WTC11 (cell line): Measurements from ENCODE around the gene CACNB3. TPM values are rescaled to one million over a fixed set of nuclear protein-coding genes. Genes with fewer than 3 reads are reported as not detected.

Experiments used
- ATAC-seq: fragments of 200-7000 bp; cut with Tn5 transposase; 2 replicates; pipeline ENCODE4 v1.10.0; 2021; ENCODE audit warnings: mild to moderate bottlenecking, moderate library complexity
- CTCF ChIA-PET: fragments of 300-600 bp; sonication (Branson Sonifier 250); formaldehyde crosslinking; loops from one replicate; lab custom pipeline; 2021; ENCODE audit warnings: antibody characterized with exemption; lab: Charles Lee
- POLR2A ChIA-PET: fragments of 350-600 bp; sonication (Branson Sonifier 250); formaldehyde crosslinking; loops from one replicate; lab custom pipeline; 2021; ENCODE audit warnings: antibody characterized with exemption; lab: Charles Lee
- DNase-seq: peaks from one replicate; pipeline ENCODE4 v3.0.0; 2021; ENCODE audit warnings: low spot score
- H3K27ac Mint-ChIP-seq: 2 replicates; pipeline ENCODE4 v1.8.0; 2021; ENCODE audit warnings: mixed read lengths
- H3K27me3 Mint-ChIP-seq: 2 replicates; pipeline ENCODE4 v1.8.0; 2021; ENCODE audit warnings: low read depth, mild to moderate bottlenecking, moderate library complexity, mixed read lengths
- H3K36me3 Mint-ChIP-seq: 2 replicates; pipeline ENCODE4 v1.8.0; 2021; ENCODE audit warnings: mixed read lengths
- H3K4me1 Mint-ChIP-seq: 2 replicates; pipeline ENCODE4 v1.8.0; 2022; ENCODE audit warnings: mixed read lengths
- H3K4me3 Mint-ChIP-seq: 2 replicates; pipeline ENCODE4 v1.8.0; 2021; ENCODE audit warnings: mild to moderate bottlenecking, moderate library complexity, mixed read lengths
- H3K9me3 Mint-ChIP-seq: 2 replicates; pipeline ENCODE4 v1.8.0; 2021; ENCODE audit warnings: mixed read lengths
- CBFB ChIP-seq: sonication (generic); formaldehyde crosslinking; IDR thresholded peaks from 2 replicates; pipeline ENCODE4 v1.8.1; 2022; ENCODE audit warnings: mild to moderate bottlenecking, low read depth, missing genetic modification reagents
- FOXJ3 ChIP-seq: sonication (generic); formaldehyde crosslinking; IDR thresholded peaks from 2 replicates; pipeline ENCODE4 v1.9.0; 2021; ENCODE audit warnings: missing genetic modification reagents, mild to moderate bottlenecking, borderline replicate concordance
- FOXP1 ChIP-seq: sonication (generic); formaldehyde crosslinking; IDR thresholded peaks from 2 replicates; pipeline ENCODE4 v1.8.0; 2022; ENCODE audit warnings: missing genetic modification reagents, mild to moderate bottlenecking, moderate library complexity, borderline replicate concordance
- JUN ChIP-seq: sonication (generic); formaldehyde crosslinking; IDR thresholded peaks from 2 replicates; pipeline ENCODE4 v1.8.0; 2023; ENCODE audit warnings: mild to moderate bottlenecking, missing genetic modification reagents
- MXD4 ChIP-seq: fragments of 250-450 bp; sonication (Bioruptor Pico); IDR thresholded peaks from 2 replicates; pipeline ENCODE4 v1.8.0; 2021; ENCODE audit warnings: mild to moderate bottlenecking, moderate library complexity, borderline replicate concordance
- MYBL2 ChIP-seq: sonication (generic); formaldehyde crosslinking; IDR thresholded peaks from 2 replicates; pipeline ENCODE4 v1.8.1; 2023; ENCODE audit warnings: mild to moderate bottlenecking, moderate library complexity, missing genetic modification reagents
- PRRX2 ChIP-seq: fragments of 250-450 bp; sonication (Bioruptor Pico); IDR thresholded peaks from 2 replicates; pipeline ENCODE4 v1.8.0; 2021; ENCODE audit warnings: mild to moderate bottlenecking
- SMAD4 ChIP-seq: sonication (generic); formaldehyde crosslinking; IDR thresholded peaks from 2 replicates; pipeline ENCODE4 v1.8.0; 2022; ENCODE audit warnings: mild to moderate bottlenecking, missing genetic modification reagents
- TCF7 ChIP-seq: sonication (generic); formaldehyde crosslinking; IDR thresholded peaks from 2 replicates; pipeline ENCODE4 v1.8.0; 2022; ENCODE audit warnings: mild to moderate bottlenecking, low read depth, missing genetic modification reagents, moderate library complexity
- TEAD4 ChIP-seq: sonication (generic); formaldehyde crosslinking; IDR thresholded peaks from 2 replicates; pipeline ENCODE4 v1.8.0; 2022; ENCODE audit warnings: mild to moderate bottlenecking, missing genetic modification reagents
- TP53 ChIP-seq: sonication (generic); formaldehyde crosslinking; IDR thresholded peaks from 2 replicates; pipeline ENCODE4 v1.8.1; 2023; ENCODE audit warnings: mild to moderate bottlenecking, missing genetic modification reagents
- ZNF121 ChIP-seq: sonication (generic); formaldehyde crosslinking; IDR thresholded peaks from 2 replicates; pipeline ENCODE4 v1.8.0; 2023; ENCODE audit warnings: missing genetic modification reagents
- ZNF219 ChIP-seq: sonication (generic); formaldehyde crosslinking; IDR thresholded peaks from 2 replicates; pipeline ENCODE4 v1.8.0; 2023; ENCODE audit warnings: missing genetic modification reagents, mild to moderate bottlenecking, borderline replicate concordance
- ZNF232 ChIP-seq: sonication (generic); formaldehyde crosslinking; IDR thresholded peaks from 2 replicates; pipeline ENCODE4 v1.8.0; 2022; ENCODE audit warnings: mild to moderate bottlenecking, missing genetic modification reagents
- ZNF263 ChIP-seq: sonication (generic); formaldehyde crosslinking; IDR thresholded peaks from 2 replicates; pipeline ENCODE4 v1.8.1; 2022; ENCODE audit warnings: low read depth, mild to moderate bottlenecking, moderate library complexity, missing genetic modification reagents
- ZNF317 ChIP-seq: sonication (generic); formaldehyde crosslinking; IDR thresholded peaks from 2 replicates; pipeline ENCODE4 v1.8.1; 2023; ENCODE audit warnings: low read depth, mild to moderate bottlenecking, moderate library complexity, missing genetic modification reagents, borderline replicate concordance
- ZNF396 ChIP-seq: fragments of 250-450 bp; sonication (Bioruptor Pico); IDR thresholded peaks from 2 replicates; pipeline ENCODE4 v1.8.0; 2021; ENCODE audit warnings: mild to moderate bottlenecking, moderate library complexity, borderline replicate concordance
- total RNA-seq: library from RNA; stranded (reverse); gene quantifications from 3 replicates; pipeline ENCODE4 v1.2.3, GENCODE V29; 2021
- TF ChIP-seq, protein P1 (sequence below): sonication (generic); formaldehyde crosslinking; IDR thresholded peaks from 2 replicates; pipeline ENCODE4 v1.8.1; 2022; ENCODE audit warnings: low read depth, mild to moderate bottlenecking, moderate library complexity, missing genetic modification reagents, borderline replicate concordance
- TF ChIP-seq, protein P2 (sequence below): sonication (generic); formaldehyde crosslinking; IDR thresholded peaks from 2 replicates; pipeline ENCODE4 v1.8.0; 2023; ENCODE audit warnings: missing genetic modification reagents
- TF ChIP-seq, protein P3 (sequence below): sonication (generic); formaldehyde crosslinking; IDR thresholded peaks from 2 replicates; pipeline ENCODE4 v1.8.1; 2022; ENCODE audit warnings: low read depth, missing genetic modification reagents, borderline replicate concordance
- TF ChIP-seq, protein P4 (sequence below): fragments of 250-450 bp; sonication (Bioruptor Pico); IDR thresholded peaks from 2 replicates; pipeline ENCODE4 v1.9.0; 2021; ENCODE audit warnings: moderate library complexity, mild to moderate bottlenecking, inconsistent platforms, borderline replicate concordance
- TF ChIP-seq, protein P5 (sequence below): fragments of 250-450 bp; sonication (Bioruptor Pico); IDR thresholded peaks from 2 replicates; pipeline ENCODE4 v1.9.0; 2021; ENCODE audit warnings: mild to moderate bottlenecking
- TF ChIP-seq, protein P6 (sequence below): fragments of 250-450 bp; sonication (Bioruptor Pico); IDR thresholded peaks from 2 replicates; pipeline ENCODE4 v1.9.0; 2021; ENCODE audit warnings: mild to moderate bottlenecking

Gene CACNB3
- total RNA-seq, 1 experiment from 2014 or later, result 17.0 TPM

DNA sequence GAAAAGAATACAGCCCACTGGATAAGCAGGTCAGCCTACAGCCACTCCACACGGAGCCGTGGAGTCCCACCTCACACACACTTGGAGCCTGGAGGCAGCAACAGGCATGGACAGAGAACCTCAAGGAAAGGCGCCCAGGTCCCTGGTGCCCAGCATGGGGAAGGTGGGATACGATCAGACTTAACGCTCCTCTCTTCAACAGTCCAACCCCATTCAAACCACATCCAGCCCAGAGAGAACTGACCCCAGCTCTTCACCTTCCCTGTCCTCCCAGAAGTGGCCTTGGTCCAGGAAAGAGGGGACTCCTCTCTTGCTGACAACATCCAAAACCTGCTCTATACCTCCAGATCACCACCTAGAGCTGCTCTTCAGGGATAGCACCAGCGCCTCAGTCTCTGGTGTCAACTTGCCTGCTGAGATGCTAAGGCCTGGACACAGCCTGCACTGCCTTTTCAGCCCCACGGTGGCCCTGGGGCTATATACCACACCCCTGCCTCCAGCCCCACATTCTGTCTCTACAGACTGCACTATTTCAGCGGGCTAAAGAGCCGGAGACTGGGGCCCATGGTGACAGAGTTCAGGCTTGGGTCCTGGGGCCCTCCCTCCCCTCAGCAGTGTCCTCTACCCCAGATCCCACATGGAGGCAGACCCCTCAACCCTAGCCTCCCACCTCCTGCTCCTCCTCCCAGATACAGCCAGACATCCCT, 36.4 kb upstream of the CACNB3 start:
- CTCF ChIA-PET, result interaction anchor here (2.0 kb wide), 1 partner anchor 12 kb away, joined by 5 read pairs; no protein-coding TSS in a partner anchor
- Mint-ChIP-seq H3K9me3 (no peaks in the 10 kb centered on the region), H3K4me1 (peaks cover 18% of the 10 kb centered on the region), H3K36me3 (no peaks in the 10 kb centered on the region), H3K27ac (no peak overlapping the region), H3K4me3 (no peak overlapping the region), H3K27me3 (peaks cover 3% of the 10 kb centered on the region)
- POLR2A ChIA-PET, result no interaction called here
- DNase-seq, result no peak
- no peak for ATAC-seq
- TF ChIP-seq TCF7 (CRISPR knock-in tag) (no peak), TP53 (CRISPR knock-in tag) (no peak), CBFB (CRISPR knock-in tag) (no peak), SMAD4 (CRISPR knock-in tag) (no peak), ZNF263 (CRISPR knock-in tag) (no peak), ZNF396 (CRISPR knock-in tag) (no peak), JUN (CRISPR knock-in tag) (no peak), MXD4 (no peak), FOXP1 (CRISPR knock-in tag) (no peak), ZNF232 (CRISPR knock-in tag) (no peak), TEAD4 (no peak), ZNF317 (no peak), MYBL2 (CRISPR knock-in tag) (no peak)
- TF ChIP-seq, protein P1, sequence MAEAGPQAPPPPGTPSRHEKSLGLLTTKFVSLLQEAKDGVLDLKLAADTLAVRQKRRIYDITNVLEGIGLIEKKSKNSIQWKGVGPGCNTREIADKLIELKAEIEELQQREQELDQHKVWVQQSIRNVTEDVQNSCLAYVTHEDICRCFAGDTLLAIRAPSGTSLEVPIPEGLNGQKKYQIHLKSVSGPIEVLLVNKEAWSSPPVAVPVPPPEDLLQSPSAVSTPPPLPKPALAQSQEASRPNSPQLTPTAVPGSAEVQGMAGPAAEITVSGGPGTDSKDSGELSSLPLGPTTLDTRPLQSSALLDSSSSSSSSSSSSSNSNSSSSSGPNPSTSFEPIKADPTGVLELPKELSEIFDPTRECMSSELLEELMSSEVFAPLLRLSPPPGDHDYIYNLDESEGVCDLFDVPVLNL (CRISPR knock-in tag), result no peak
- TF ChIP-seq, protein P2, sequence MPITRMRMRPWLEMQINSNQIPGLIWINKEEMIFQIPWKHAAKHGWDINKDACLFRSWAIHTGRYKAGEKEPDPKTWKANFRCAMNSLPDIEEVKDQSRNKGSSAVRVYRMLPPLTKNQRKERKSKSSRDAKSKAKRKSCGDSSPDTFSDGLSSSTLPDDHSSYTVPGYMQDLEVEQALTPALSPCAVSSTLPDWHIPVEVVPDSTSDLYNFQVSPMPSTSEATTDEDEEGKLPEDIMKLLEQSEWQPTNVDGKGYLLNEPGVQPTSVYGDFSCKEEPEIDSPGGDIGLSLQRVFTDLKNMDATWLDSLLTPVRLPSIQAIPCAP (CRISPR knock-in tag), result no peak

DNA sequence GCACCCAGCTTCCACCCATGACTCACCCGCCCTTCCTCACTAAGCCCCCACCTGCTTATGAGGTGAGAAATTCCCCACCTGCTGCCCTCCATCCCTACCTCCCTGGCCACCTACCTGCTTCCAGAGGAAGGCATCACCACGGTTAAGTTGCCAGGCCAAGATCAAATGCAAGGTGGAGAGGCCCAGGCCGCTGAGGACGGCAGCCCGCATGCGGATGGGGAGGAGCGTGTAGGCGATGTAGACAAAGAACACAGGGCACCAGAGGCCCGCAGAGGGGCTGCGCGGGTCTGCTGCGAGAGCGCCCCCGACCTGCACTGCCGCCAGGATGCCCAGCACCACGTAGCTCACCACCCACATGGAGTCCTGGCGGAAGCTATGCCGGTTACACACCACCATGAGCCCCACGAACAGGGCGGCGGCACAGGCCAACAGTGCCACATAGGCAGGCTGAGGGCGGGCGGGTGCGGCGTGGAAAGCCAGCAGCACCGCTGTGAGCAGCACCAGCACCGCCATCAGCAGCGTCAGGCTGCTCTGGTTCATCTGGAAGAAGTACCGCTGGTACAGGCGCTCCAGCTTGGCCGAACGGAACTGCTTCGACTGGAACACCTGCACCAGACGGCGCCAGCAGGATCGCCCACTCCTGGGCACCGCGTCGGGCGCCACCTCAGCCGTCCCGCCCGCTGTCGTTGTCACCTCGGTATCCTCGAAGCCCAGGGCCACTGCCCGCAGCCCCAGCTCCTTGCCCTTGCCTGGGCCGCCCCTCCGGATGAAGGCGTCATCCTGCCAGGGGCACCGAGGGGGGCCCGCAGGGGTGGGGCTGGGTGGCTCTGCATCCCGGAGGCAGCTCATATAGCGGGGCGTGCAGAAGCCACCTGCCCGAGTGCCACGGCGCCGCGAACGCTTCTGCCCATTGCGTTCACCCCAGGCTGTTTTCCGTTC, 35.6 kb upstream of the CACNB3 start:
- DNase-seq (no peak), ATAC-seq (peak; percentile 20)
- H3K27ac Mint-ChIP-seq, result no peak overlapping the region
- H3K4me3 Mint-ChIP-seq, result no peak overlapping the region
- CTCF ChIA-PET, result interaction anchor here (1.0 to 2.0 kb wide), 3 partner anchors 12 to 32 kb away, joined by 3 to 5 read pairs (median 4); no protein-coding TSS in a partner anchor
- no peaks in the 10 kb centered on the region for H3K36me3 Mint-ChIP-seq
- POLR2A ChIA-PET, result interaction anchor here (0.6 kb wide), 1 partner anchor 31 kb away, joined by 4 read pairs; no protein-coding TSS in a partner anchor
- H3K27me3 Mint-ChIP-seq, result peaks cover 10% of the 10 kb centered on the region
- TF ChIP-seq, protein P3, sequence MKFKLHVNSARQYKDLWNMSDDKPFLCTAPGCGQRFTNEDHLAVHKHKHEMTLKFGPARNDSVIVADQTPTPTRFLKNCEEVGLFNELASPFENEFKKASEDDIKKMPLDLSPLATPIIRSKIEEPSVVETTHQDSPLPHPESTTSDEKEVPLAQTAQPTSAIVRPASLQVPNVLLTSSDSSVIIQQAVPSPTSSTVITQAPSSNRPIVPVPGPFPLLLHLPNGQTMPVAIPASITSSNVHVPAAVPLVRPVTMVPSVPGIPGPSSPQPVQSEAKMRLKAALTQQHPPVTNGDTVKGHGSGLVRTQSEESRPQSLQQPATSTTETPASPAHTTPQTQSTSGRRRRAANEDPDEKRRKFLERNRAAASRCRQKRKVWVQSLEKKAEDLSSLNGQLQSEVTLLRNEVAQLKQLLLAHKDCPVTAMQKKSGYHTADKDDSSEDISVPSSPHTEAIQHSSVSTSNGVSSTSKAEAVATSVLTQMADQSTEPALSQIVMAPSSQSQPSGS (CRISPR knock-in tag), result no peak
- TF ChIP-seq PRRX2 (CRISPR knock-in tag) (no peak), ZNF219 (CRISPR knock-in tag) (no peak), ZNF121 (CRISPR knock-in tag) (no peak), TCF7 (CRISPR knock-in tag) (no peak), FOXJ3 (CRISPR knock-in tag) (no peak), MXD4 (no peak)
- TF ChIP-seq, protein P4, sequence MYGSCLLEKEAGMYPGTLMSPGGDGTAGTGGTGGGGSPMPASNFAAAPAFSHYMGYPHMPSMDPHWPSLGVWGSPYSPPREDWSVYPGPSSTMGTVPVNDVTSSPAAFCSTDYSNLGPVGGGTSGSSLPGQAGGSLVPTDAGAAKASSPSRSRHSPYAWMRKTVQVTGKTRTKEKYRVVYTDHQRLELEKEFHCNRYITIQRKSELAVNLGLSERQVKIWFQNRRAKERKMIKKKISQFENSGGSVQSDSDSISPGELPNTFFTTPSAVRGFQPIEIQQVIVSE, result no peak
- TF ChIP-seq, protein P5, sequence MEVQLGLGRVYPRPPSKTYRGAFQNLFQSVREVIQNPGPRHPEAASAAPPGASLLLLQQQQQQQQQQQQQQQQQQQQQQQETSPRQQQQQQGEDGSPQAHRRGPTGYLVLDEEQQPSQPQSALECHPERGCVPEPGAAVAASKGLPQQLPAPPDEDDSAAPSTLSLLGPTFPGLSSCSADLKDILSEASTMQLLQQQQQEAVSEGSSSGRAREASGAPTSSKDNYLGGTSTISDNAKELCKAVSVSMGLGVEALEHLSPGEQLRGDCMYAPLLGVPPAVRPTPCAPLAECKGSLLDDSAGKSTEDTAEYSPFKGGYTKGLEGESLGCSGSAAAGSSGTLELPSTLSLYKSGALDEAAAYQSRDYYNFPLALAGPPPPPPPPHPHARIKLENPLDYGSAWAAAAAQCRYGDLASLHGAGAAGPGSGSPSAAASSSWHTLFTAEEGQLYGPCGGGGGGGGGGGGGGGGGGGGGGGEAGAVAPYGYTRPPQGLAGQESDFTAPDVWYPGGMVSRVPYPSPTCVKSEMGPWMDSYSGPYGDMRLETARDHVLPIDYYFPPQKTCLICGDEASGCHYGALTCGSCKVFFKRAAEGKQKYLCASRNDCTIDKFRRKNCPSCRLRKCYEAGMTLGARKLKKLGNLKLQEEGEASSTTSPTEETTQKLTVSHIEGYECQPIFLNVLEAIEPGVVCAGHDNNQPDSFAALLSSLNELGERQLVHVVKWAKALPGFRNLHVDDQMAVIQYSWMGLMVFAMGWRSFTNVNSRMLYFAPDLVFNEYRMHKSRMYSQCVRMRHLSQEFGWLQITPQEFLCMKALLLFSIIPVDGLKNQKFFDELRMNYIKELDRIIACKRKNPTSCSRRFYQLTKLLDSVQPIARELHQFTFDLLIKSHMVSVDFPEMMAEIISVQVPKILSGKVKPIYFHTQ (CRISPR knock-in tag), result no peak
- TF ChIP-seq, protein P6, sequence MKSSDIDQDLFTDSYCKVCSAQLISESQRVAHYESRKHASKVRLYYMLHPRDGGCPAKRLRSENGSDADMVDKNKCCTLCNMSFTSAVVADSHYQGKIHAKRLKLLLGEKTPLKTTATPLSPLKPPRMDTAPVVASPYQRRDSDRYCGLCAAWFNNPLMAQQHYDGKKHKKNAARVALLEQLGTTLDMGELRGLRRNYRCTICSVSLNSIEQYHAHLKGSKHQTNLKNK (CRISPR knock-in tag), result no peak
- no peaks in the 10 kb centered on the region for H3K9me3 Mint-ChIP-seq
- H3K4me1 Mint-ChIP-seq, result peaks cover 17% of the 10 kb centered on the region
